PC-3 (cell line): ENCODE data around the gene HPSE. TPM values are rescaled to one million over a fixed set of nuclear protein-coding genes. Genes with fewer than 3 reads are reported as not detected.

Experiments
- ATAC-seq: fragments of 200-7000 bp; cut with Tn5 transposase; 2 replicates; pipeline ENCODE4 v1.9.1; 2020; ENCODE audit warnings: mild to moderate bottlenecking, moderate library complexity
- BruUV-seq: library from RNA; stranded (reverse); fragments of 400-500 nt; replicated peaks from 2 replicates; lab custom pipeline; 2021; lab: Mats Ljungman, UMichigan
- CTCF ChIA-PET: fragments of 300-600 bp; sonication (Branson Sonifier 250); formaldehyde crosslinking; loops from one replicate; lab custom pipeline; 2022; ENCODE audit warnings: antibody characterized with exemption; lab: Charles Lee
- POLR2A ChIA-PET: fragments of 300-600 bp; sonication (Branson Sonifier 250); formaldehyde crosslinking; loops from one replicate; lab custom pipeline; 2022; ENCODE audit warnings: antibody characterized with exemption; ENCODE audit not compliant: unreplicated experiment; lab: Charles Lee
- DNase-seq: peaks from one replicate; pipeline ENCODE4 v3.0.0-alpha.2; 2015
- H2AFZ ChIP-seq: fragments of 300-600 bp; sonication (generic); 2 replicates; pipeline ENCODE4 v1.6.0; 2016; ENCODE audit warnings: antibody characterized with exemption, low read length
- H3F3A ChIP-seq: fragments of 300-600 bp; sonication (generic); one replicate; pipeline ENCODE4 v1.6.0; 2017; ENCODE audit warnings: antibody characterized with exemption, low read length, control low read depth, mild to moderate bottlenecking; ENCODE audit not compliant: unreplicated experiment
- H3K27ac ChIP-seq: fragments of 300-600 bp; sonication (generic); 2 replicates; pipeline ENCODE4 v1.5.1; 2016; ENCODE audit warnings: mild to moderate bottlenecking, low read length
- H3K27me3 ChIP-seq: fragments of 300-600 bp; sonication (generic); 2 replicates; pipeline ENCODE4 v1.6.1; 2016; ENCODE audit warnings: low read length, mixed read lengths
- H3K36me3 ChIP-seq: fragments of 300-600 bp; sonication (generic); 2 replicates; pipeline ENCODE4 v1.6.1; 2016; ENCODE audit warnings: low read depth, mixed run types, low read length, mixed read lengths
- H3K4me1 ChIP-seq: fragments of 300-600 bp; sonication (generic); 2 replicates; pipeline ENCODE4 v1.5.1; 2016; ENCODE audit warnings: low read length; ENCODE audit not compliant: insufficient read depth
- H3K4me2 ChIP-seq: fragments of 300-600 bp; sonication (generic); 2 replicates; pipeline ENCODE4 v1.6.0; 2016; ENCODE audit warnings: low read length
- H3K4me3 ChIP-seq: fragments of 300-600 bp; sonication (generic); 2 replicates; pipeline ENCODE4 v1.5.1; 2016; ENCODE audit warnings: mild to moderate bottlenecking, low read length, mixed read lengths
- H3K79me2 ChIP-seq: fragments of 300-600 bp; sonication (generic); 2 replicates; pipeline ENCODE4 v1.6.1; 2017; ENCODE audit warnings: low read length, mixed read lengths
- H3K9ac ChIP-seq: fragments of 300-600 bp; sonication (generic); 2 replicates; pipeline ENCODE4 v1.6.0; 2016; ENCODE audit warnings: mild to moderate bottlenecking, low read length
- H3K9me2 ChIP-seq: fragments of 300-600 bp; sonication (generic); replicated peaks from 2 replicates; pipeline ENCODE4 v1.6.1; 2016; ENCODE audit warnings: mixed run types, low read length, mixed read lengths
- H3K9me3 ChIP-seq: fragments of 300-600 bp; sonication (generic); 2 replicates; pipeline ENCODE4 v1.6.1; 2016; ENCODE audit warnings: low read length, mixed read lengths
- H4K20me1 ChIP-seq: fragments of 300-600 bp; sonication (generic); 2 replicates; pipeline ENCODE4 v1.6.1; 2016; ENCODE audit warnings: low read length, mixed read lengths
- EZH2 ChIP-seq: fragments of 300-600 bp; sonication (generic); IDR thresholded peaks from one replicate; pipeline ENCODE4 v1.6.1; 2017; ENCODE audit warnings: antibody characterized with exemption, mild to moderate bottlenecking, low read length; ENCODE audit not compliant: unreplicated experiment
- EZH2phosphoT487 ChIP-seq: fragments of 300-600 bp; sonication (generic); IDR thresholded peaks from 2 replicates; pipeline ENCODE4 v1.6.1; 2018; ENCODE audit warnings: mild to moderate bottlenecking, antibody characterized with exemption, low read length, borderline replicate concordance
- intact Hi-C: fragments of 100-400 bp; cut with micrococcal nuclease; formaldehyde crosslinking; loops from 2 replicates; pipeline ENCODE4 v1.9.0; 2023
- total RNA-seq: library from RNA; depleted of rRNA; stranded (reverse); fragments of >200 nt; gene quantifications from 2 replicates; pipeline ENCODE4 v1.2.3, GENCODE V29; 2014
- TF ChIP-seq, protein P1 (sequence below): fragments of 300-600 bp; sonication (generic); conservative IDR thresholded peaks from 2 replicates; pipeline ENCODE4 v1.5.1; 2017; ENCODE audit warnings: antibody characterized with exemption, low read depth, mild to moderate bottlenecking, low read length

The HPSE gene
- total RNA-seq, 1 experiment from 2014 or later, result 4.2 TPM

DNA sequence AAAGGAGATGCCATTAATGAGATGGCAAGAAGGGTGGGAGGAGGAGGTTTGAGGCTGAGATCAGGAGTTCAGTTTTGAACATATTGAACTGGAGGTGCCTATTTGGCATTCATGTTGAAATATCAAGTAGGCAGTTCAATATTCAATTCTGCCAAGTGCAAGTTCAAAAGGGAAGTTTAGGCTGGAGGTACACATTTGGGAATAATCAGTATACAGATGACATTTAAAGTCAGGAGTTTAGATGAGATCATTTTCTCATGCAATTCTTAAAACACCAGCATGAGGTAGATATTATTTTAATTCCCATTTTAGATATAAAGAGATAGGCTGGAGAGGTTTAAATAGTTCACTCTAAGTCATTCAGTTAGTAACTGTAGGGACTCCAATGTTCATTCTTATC lies 76.2 kb downstream of the HPSE start:
- Histone ChIP-seq H3K4me1 (peaks cover 26% of the 10 kb centered on the region), H3K4me2 (no peak overlapping the region), H3K27me3 (no peaks in the 10 kb centered on the region), H3K36me3 (0 out of 2 replicates have a peak, but pooled peaks cover 2% of the 10 kb centered on the region), H3K9me3 (no peaks in the 10 kb centered on the region), H3F3A (no peaks in the 10 kb centered on the region), H4K20me1 (no peaks in the 10 kb centered on the region), H3K9me2 (no peaks in the 10 kb centered on the region), H3K27ac (no peak overlapping the region), H3K9ac (no peak overlapping the region), H2AFZ (no peak overlapping the region), H3K4me3 (no peak overlapping the region), H3K79me2 (no peaks in the 10 kb centered on the region)
- TF ChIP-seq, protein P1, sequence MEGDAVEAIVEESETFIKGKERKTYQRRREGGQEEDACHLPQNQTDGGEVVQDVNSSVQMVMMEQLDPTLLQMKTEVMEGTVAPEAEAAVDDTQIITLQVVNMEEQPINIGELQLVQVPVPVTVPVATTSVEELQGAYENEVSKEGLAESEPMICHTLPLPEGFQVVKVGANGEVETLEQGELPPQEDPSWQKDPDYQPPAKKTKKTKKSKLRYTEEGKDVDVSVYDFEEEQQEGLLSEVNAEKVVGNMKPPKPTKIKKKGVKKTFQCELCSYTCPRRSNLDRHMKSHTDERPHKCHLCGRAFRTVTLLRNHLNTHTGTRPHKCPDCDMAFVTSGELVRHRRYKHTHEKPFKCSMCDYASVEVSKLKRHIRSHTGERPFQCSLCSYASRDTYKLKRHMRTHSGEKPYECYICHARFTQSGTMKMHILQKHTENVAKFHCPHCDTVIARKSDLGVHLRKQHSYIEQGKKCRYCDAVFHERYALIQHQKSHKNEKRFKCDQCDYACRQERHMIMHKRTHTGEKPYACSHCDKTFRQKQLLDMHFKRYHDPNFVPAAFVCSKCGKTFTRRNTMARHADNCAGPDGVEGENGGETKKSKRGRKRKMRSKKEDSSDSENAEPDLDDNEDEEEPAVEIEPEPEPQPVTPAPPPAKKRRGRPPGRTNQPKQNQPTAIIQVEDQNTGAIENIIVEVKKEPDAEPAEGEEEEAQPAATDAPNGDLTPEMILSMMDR, result no peak
- TF ChIP-seq EZH2, result no peak
- TF ChIP-seq EZH2phosphoT487, result no peak
- ATAC-seq, result no peak
- ChIA-PET POLR2A (no interaction called here), CTCF (no interaction called here)
- intact Hi-C loops, result no loop called here
- no peak for DNase-seq
- BruUV-seq, result no TSS peak

DNA sequence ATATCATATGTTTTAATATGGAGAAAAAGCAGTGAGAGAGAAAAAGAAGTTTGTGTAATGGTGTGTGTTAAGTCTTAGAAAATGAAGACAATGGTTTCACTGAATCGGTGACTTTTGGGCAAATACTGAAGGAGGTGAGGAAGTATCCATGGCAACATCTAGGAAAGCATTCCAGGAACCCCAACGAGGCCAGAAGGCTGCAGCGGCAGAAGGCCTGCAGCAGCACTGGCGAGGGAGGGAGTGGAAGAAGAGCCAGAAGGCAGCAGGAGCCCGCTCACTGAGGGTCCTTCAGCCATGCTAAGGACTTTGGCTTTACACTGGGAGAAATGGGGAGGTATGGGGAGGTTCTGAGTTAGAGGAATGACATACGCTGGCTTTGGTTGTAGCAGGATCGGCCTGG lies 76.8 kb downstream of the HPSE start:
- Histone ChIP-seq H3K9me3 (no peaks in the 10 kb centered on the region), H3K27me3 (no peaks in the 10 kb centered on the region), H3K9me2 (no peaks in the 10 kb centered on the region), H3K27ac (peak overlapping the region; percentile 73; the same call in 1 of the 2 replicates), H2AFZ (no peak overlapping the region), H3K4me3 (no peak overlapping the region), H3K79me2 (no peaks in the 10 kb centered on the region), H3K9ac (no peak overlapping the region), H3F3A (no peaks in the 10 kb centered on the region), H3K4me2 (no peak overlapping the region), H3K4me1 (peaks cover 26% of the 10 kb centered on the region), H3K36me3 (peaks cover 4% of the 10 kb centered on the region; the same call in 1 of the 2 replicates), H4K20me1 (no peaks in the 10 kb centered on the region)
- TF ChIP-seq EZH2, result no peak
- TF ChIP-seq EZH2phosphoT487, result no peak
- TF ChIP-seq, protein P1, result no peak
- ChIA-PET CTCF (no interaction called here), POLR2A (no interaction called here)
- ATAC-seq (no peak), DNase-seq (no peak)
- intact Hi-C loops, result loop anchor here (1.0 kb wide), 1 partner anchor 51 kb away; no protein-coding TSS in a partner anchor
- BruUV-seq, result no TSS peak

DNA sequence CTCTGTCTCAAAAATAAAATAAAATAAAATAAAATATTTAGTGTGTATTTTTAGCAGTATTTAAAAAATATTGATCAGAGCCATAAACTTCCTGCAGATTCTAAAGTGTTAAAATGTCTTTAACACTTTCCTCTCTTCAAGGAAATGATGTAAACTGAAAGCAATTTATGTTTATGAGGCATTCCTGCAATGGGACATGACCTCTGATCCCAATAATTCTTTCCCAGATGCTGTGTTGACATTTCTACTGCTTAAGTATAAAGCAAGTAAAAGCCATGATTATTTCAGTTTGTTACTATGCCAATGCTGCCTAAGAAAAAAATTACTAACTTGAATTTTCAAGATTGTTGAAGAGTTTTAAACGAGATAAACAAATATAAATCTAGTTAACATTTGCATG lies 79.1 kb downstream of the HPSE start:
- H3K9ac ChIP-seq, result no peak overlapping the region
- H3K9me2 ChIP-seq, result no peaks in the 10 kb centered on the region
- no peak overlapping the region for H3K4me2 ChIP-seq
- H4K20me1 ChIP-seq, result no peaks in the 10 kb centered on the region
- H3K27me3 ChIP-seq, result no peaks in the 10 kb centered on the region
- BruUV-seq, result no TSS peak
- TF ChIP-seq, protein P1, result no peak
- TF ChIP-seq EZH2 (no peak), EZH2phosphoT487 (no peak)
- CTCF ChIA-PET, result no interaction called here
- intact Hi-C loops, result loop anchor here (1.0 kb wide), 1 partner anchor 145 kb away; no protein-coding TSS in a partner anchor
- H3F3A ChIP-seq, result no peaks in the 10 kb centered on the region
- DNase-seq (peak; percentile 89), ATAC-seq (peak; percentile 39)
- peaks cover 26% of the 10 kb centered on the region for H3K4me1 ChIP-seq
- H3K36me3 ChIP-seq, result peaks cover 5% of the 10 kb centered on the region; the same call in 1 of the 2 replicates
- H3K79me2 ChIP-seq, result no peaks in the 10 kb centered on the region
- H2AFZ ChIP-seq, result no peak overlapping the region
- POLR2A ChIA-PET, result no interaction called here
- no peak overlapping the region for H3K4me3 ChIP-seq
- H3K9me3 ChIP-seq, result no peaks in the 10 kb centered on the region
- H3K27ac ChIP-seq, result peak overlapping the region; percentile 72; the same call in 1 of the 2 replicates
